SIG-M5 treated with dmso at 0.1 percent for 504 hours (cell line): Measurements from ENCODE around the gene BTBD1.
"Not testable (repeated sequence)": the region's sequence is repeated elsewhere in the genome, so short reads cannot be mapped to it uniquely, and the experiment has no call there.

Source experiments
- DNase-seq: peaks from one replicate; lab custom pipeline; 2025; ENCODE audit not compliant: unreplicated experiment; lab: John Stamatoyannopoulos, UW

BTBD1 gene

GRCh38 chr15:83094583-83094982 is 27.5 kb upstream of the BTBD1 start:
- no peak for DNase-seq

- peak; percentile 51 for DNase-seq
These were observed 25.4 kb upstream of the BTBD1 start for GRCh38 chr15:83092309-83092976.

- not testable (repeated sequence) for DNase-seq
These were observed 24.9 kb upstream of the BTBD1 start for GRCh38 chr15:83091965-83092308.

- no peak for DNase-seq
These were observed 23.4 kb upstream of the BTBD1 start for GRCh38 chr15:83090465-83090864.

GRCh38 chr15:83088876-83089275 is 21.8 kb upstream of the BTBD1 start:
- no peak for DNase-seq

- DNase-seq = no peak
These were observed 20.5 kb upstream of the BTBD1 start for GRCh38 chr15:83087576-83087975.

GRCh38 chr15:83085864-83086552 is 19.0 kb upstream of the BTBD1 start:
- DNase-seq = not testable (repeated sequence)

GRCh38 chr15:83085461-83085860 is 18.4 kb upstream of the BTBD1 start:
- DNase-seq = not testable (repeated sequence)

GRCh38 chr15:83082730-83083386 is 15.8 kb upstream of the BTBD1 start:
- DNase-seq = no peak

GRCh38 chr15:83081256-83082014 is 14.4 kb upstream of the BTBD1 start:
- no peak for DNase-seq

- no peak for DNase-seq
These were observed 11.7 kb upstream of the BTBD1 start for GRCh38 chr15:83078712-83079111.

- DNase-seq = no peak
These were observed 10.6 kb upstream of the BTBD1 start for GRCh38 chr15:83077491-83078230.

- not testable (repeated sequence) for DNase-seq
These were observed 2.2 kb upstream of the BTBD1 start for GRCh38 chr15:83069211-83069642.

- no peak for DNase-seq
These were observed 1.0 kb upstream of the BTBD1 start for GRCh38 chr15:83068054-83068453.

- DNase-seq = no peak
These were observed 548 bp upstream of the BTBD1 start for GRCh38 chr15:83067638-83067962.

GRCh38 chr15:83066034-83066733 is 868 bp downstream of the BTBD1 start:
- DNase-seq = no peak

- no peak for DNase-seq
These were observed 1.6 kb downstream of the BTBD1 start for GRCh38 chr15:83065431-83065830.

GRCh38 chr15:83064859-83065258 is 2.2 kb downstream of the BTBD1 start:
- peak; percentile 49 for DNase-seq

- DNase-seq = peak; percentile 12
These were observed 3.5 kb downstream of the BTBD1 start for GRCh38 chr15:83063551-83063950.

GRCh38 chr15:83062768-83063180 is 4.3 kb downstream of the BTBD1 start:
- DNase-seq = peak; percentile 34
